HFFc6 (cell line): ENCODE results near the gene RGS12. TPM values are rescaled to one million over a fixed set of nuclear protein-coding genes. Genes with fewer than 3 reads are reported as not detected.

Source experiments
- DNase-seq: peaks from one replicate; pipeline ENCODE4 v3.0.0-alpha.2; 2018
- H3K27ac Mint-ChIP-seq: 2 replicates; pipeline ENCODE4 v1.8.0; 2020; ENCODE audit warnings: mild to moderate bottlenecking, mixed read lengths
- H3K27me3 Mint-ChIP-seq: 2 replicates; pipeline ENCODE4 v1.8.0; 2021; ENCODE audit warnings: mild to moderate bottlenecking, moderate library complexity, mixed read lengths; ENCODE audit not compliant: insufficient read depth
- H3K36me3 Mint-ChIP-seq: 2 replicates; pipeline ENCODE4 v1.8.0; 2021; ENCODE audit warnings: low read depth, mixed read lengths
- H3K4me1 Mint-ChIP-seq: 2 replicates; pipeline ENCODE4 v1.8.0; 2020; ENCODE audit warnings: low read depth, mixed read lengths
- H3K4me3 Mint-ChIP-seq: 2 replicates; pipeline ENCODE4 v1.8.0; 2020; ENCODE audit warnings: mild to moderate bottlenecking, moderate library complexity, mixed read lengths
- H3K9me3 Mint-ChIP-seq: 2 replicates; pipeline ENCODE4 v1.8.0; 2020; ENCODE audit warnings: mild to moderate bottlenecking, mixed read lengths
- total RNA-seq, 6 experiments: library from RNA; stranded (reverse); fragmentation: NEBNext Ultra II Directional; extraction: Animal tissue kit (Norgen Biotek cat#: 25700); gene quantifications; 2 replicates in 1 of 6; 3 replicates in 5 of 6; pipeline ENCODE4 v1.2.3, GENCODE V29; 2021
- TF ChIP-seq, protein P1 (sequence below): fragments of 200-600 bp; sonication (generic); IDR thresholded peaks from 2 replicates; pipeline ENCODE4 v1.5.0; 2021; ENCODE audit warnings: antibody characterized with exemption, mild to moderate bottlenecking

RGS12 gene
- total RNA-seq, 6 experiments from 2014 or later = 8.5 to 15.2 (median 12.1) TPM

DNA sequence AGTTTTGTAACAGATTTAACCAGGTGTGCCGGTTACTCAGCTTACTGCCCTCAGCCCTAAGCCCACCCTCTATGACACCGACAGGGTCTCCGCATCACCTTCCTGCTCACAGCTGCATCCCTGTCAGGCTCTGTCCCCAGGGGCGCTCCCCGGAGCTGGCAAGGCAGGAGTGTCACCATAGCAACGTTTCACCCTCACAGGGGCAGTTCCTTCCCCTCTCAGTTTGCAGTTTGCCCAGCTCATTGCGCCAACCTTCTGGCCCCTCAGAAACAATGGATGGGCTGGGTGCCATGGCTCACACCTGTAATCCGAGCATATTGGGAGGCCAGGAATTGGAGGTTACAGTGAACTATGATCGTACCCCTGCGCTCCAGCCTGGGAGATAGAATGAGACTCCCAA, 42.6 kb downstream of the RGS12 start:
- TF ChIP-seq, protein P1, sequence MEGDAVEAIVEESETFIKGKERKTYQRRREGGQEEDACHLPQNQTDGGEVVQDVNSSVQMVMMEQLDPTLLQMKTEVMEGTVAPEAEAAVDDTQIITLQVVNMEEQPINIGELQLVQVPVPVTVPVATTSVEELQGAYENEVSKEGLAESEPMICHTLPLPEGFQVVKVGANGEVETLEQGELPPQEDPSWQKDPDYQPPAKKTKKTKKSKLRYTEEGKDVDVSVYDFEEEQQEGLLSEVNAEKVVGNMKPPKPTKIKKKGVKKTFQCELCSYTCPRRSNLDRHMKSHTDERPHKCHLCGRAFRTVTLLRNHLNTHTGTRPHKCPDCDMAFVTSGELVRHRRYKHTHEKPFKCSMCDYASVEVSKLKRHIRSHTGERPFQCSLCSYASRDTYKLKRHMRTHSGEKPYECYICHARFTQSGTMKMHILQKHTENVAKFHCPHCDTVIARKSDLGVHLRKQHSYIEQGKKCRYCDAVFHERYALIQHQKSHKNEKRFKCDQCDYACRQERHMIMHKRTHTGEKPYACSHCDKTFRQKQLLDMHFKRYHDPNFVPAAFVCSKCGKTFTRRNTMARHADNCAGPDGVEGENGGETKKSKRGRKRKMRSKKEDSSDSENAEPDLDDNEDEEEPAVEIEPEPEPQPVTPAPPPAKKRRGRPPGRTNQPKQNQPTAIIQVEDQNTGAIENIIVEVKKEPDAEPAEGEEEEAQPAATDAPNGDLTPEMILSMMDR = no peak
- Mint-ChIP-seq H3K4me1 (peaks cover 6% of the 10 kb centered on the region), H3K27ac (no peak overlapping the region), H3K9me3 (no peaks in the 10 kb centered on the region), H3K36me3 (peaks cover 10% of the 10 kb centered on the region), H3K27me3 (no peaks in the 10 kb centered on the region), H3K4me3 (no peak overlapping the region)
- DNase-seq = no peak

DNA sequence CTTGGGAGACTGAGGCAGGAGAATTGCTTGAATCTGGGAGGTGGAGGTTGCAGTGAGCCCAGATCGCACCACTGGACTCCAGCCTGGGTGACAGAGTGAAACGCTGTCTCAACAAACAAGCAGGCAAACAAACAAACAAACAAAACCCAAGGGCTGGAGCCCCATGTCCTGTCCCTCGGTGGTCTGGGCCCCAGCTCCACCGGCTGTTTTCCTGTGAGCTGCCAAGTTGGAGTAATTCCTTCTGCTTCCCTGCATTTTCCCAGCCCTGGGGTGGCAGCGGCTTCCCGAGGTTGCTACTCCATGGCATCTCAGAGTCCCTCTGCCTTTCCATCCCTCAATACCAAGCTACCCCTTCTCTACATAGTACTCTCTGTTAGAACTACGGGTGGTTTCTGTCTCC, 43.2 kb downstream of the RGS12 start:
- DNase-seq = no peak
- Mint-ChIP-seq H3K27me3 (no peaks in the 10 kb centered on the region), H3K4me3 (no peak overlapping the region), H3K27ac (no peak overlapping the region), H3K9me3 (no peaks in the 10 kb centered on the region), H3K4me1 (peaks cover 6% of the 10 kb centered on the region), H3K36me3 (peaks cover 10% of the 10 kb centered on the region)
- TF ChIP-seq, protein P1 = no peak

DNA sequence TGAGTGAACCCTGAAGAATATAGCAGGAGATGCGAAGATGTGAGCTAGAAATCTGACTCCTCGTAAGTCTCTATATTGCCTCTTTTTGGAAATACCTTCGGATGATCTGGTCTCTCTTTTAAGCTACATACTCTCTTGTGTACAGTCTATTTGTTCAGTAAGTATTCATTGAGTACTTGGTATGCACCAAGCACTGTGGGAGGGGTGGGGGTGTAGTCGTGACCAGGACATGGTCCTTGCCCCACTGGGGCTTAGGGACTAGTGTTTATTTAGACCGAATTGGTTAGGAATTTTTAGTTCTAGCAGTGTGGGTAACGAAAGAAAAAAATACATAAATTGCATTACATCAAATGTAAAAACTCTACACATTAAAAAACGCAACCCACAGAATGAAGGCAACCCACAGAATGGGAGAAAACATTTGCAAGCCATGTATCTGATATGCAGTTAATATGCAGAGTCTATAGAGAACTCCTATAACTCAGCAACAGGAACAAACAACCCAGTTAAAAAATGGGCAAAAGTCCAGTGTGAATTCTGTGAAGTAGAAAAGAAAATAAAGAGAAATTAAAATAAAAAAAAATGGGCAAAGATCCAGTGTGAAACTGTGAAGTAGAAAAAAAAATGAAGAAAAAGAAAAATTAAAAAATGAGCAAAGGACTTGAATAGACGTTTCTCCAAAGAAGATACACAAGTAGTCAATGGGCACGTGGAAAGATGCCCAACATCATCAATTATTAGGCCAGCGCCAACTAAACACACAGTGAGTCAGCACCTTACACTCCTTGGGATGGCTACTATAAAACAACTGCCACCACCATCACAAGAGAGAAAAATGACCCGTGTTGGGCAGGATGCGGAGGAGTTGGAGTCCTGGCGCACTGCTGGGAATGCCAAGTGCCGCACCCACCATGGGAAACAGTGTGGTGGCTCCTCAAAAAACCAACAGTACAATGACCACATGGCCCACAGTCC, 43.8 kb downstream of the RGS12 start:
- Mint-ChIP-seq H3K9me3 (no peaks in the 10 kb centered on the region), H3K36me3 (peaks cover 10% of the 10 kb centered on the region), H3K27me3 (no peaks in the 10 kb centered on the region), H3K4me1 (peaks cover 7% of the 10 kb centered on the region), H3K4me3 (no peak overlapping the region), H3K27ac (no peak overlapping the region)
- TF ChIP-seq, protein P1 = no peak
- no peak for DNase-seq

DNA sequence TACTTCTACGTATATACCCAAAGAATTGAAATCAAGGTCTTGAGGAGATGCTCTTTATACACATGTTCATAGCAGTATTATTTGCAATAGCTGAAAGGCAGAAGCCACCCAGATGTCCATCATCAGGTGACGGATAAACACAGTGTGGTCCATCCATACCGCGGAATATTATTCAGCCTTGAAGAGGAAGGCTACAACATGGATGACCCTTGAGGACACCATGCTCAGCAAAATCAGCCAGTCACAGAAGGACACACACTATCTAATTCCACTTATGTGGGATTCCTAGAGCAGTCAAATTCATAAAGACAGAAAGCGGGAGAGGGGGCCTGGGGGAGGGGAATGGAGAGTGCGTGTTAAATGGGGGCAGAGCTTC, 44.5 kb downstream of the RGS12 start:
- H3K36me3 Mint-ChIP-seq = peaks cover 10% of the 10 kb centered on the region
- TF ChIP-seq, protein P1 = no peak
- H3K9me3 Mint-ChIP-seq = no peaks in the 10 kb centered on the region
- no peak overlapping the region for H3K4me3 Mint-ChIP-seq
- no peaks in the 10 kb centered on the region for H3K27me3 Mint-ChIP-seq
- peaks cover 14% of the 10 kb centered on the region for H3K4me1 Mint-ChIP-seq
- H3K27ac Mint-ChIP-seq = no peak overlapping the region
- no peak for DNase-seq

DNA sequence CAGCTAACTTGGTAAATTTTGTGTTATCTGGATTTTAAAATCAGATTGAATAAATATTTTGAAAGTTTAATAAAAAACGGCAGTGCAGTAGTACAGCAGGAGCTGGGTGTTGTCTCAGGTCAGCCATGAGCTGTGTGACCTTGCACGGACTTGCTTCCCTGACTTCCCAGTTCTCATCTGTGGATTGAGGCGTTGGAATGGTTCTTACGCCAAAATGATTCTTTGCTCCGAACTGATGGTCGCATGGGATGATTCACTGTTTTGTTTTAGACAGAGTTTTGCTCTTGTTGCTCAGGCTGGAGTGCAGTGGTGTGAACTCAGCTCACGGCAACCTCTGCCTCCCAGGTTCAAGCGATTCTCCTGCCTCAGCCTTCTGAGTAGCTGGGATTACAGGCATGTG, 45.0 kb downstream of the RGS12 start:
- Mint-ChIP-seq H3K4me3 (no peak overlapping the region), H3K9me3 (no peaks in the 10 kb centered on the region), H3K27me3 (no peaks in the 10 kb centered on the region), H3K27ac (no peak overlapping the region), H3K36me3 (peaks cover 10% of the 10 kb centered on the region), H3K4me1 (peaks cover 18% of the 10 kb centered on the region)
- TF ChIP-seq, protein P1 = no peak
- DNase-seq = no peak
